GM20000 (cell line): ENCODE measurements around the gene FAM83D.

ENCODE experiments used
- DNase-seq: peaks from one replicate; pipeline ENCODE4 v3.0.0; 2012; ENCODE audit warnings: low spot score
- TF ChIP-seq, protein P1 (sequence below): IDR thresholded peaks from 2 replicates; pipeline ENCODE4 v1.5.1; 2012; ENCODE audit warnings: mild to moderate bottlenecking, control low read depth; ENCODE audit errors: extremely low read depth, missing control alignments

The FAM83D gene

GRCh38 chr20:38883081-38883980 lies 42.9 kb upstream of the FAM83D start:
- DNase-seq, result no peak
- TF ChIP-seq, protein P1, sequence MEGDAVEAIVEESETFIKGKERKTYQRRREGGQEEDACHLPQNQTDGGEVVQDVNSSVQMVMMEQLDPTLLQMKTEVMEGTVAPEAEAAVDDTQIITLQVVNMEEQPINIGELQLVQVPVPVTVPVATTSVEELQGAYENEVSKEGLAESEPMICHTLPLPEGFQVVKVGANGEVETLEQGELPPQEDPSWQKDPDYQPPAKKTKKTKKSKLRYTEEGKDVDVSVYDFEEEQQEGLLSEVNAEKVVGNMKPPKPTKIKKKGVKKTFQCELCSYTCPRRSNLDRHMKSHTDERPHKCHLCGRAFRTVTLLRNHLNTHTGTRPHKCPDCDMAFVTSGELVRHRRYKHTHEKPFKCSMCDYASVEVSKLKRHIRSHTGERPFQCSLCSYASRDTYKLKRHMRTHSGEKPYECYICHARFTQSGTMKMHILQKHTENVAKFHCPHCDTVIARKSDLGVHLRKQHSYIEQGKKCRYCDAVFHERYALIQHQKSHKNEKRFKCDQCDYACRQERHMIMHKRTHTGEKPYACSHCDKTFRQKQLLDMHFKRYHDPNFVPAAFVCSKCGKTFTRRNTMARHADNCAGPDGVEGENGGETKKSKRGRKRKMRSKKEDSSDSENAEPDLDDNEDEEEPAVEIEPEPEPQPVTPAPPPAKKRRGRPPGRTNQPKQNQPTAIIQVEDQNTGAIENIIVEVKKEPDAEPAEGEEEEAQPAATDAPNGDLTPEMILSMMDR, result no peak

- TF ChIP-seq, protein P1, result no peak
- no peak for DNase-seq
Measured at GRCh38 chr20:38883981-38884733, 42.1 kb upstream of the FAM83D start.

DNA sequence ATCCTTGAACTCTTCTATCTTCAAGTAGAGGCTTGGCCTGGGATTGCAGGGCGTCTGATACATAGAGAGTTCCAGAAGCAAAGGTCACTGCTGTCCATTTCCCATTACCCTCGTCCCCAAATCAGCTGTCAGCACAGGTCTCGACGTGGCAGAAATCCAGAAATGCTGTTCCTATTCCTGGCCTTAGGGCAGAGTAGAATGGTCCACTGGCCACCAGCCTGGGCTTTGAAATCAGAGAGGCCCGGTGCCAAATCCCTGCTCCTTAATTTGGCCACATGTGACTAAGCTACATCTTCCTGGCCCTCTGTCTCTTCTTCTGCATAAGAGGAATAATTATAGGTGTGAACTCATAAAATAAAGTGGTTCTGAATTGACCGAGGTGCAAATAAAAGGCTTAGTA lies 40.9 kb upstream of the FAM83D start:
- TF ChIP-seq, protein P1, result no peak
- no peak for DNase-seq

DNA sequence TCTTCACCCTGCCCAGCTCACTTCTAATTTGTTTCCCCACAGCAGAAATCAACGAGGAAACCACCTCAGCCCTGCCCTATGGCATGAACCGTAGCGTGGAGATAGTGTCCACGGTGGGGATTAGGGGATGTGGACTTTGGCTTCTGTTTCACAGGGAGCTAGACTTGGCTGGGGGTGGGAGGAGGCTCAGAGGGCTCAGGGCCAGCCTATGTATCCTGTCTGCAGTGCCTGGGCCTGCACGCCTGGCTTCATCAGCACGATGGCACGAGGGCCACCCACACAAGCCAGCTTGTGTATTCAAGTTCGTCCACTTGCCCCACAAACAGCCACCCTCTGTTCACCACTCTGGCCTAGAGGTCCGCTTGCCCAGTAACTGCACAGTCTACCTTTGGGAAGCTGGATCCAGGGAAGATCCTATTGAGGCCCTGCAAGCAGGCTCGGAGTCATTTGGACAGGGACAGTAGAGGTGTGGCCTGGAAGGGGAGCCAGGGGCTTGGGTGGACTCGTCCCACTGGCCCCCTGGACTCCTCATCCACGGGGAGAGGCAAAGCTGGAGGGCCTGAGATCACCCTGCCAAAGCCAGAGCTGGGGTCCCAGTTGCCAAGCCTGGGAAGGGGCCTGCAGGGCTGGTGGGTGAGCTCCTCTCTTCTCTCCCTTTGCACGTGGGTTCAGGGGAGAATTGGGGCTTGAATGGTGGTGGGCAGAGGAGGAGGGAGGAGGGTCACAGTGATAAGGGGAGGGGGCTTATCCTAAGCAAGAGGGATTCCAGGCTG lies 38.0 kb upstream of the FAM83D start:
- no peak for DNase-seq
- TF ChIP-seq, protein P1, result no peak

- TF ChIP-seq, protein P1, result no peak
- DNase-seq, result no peak
Measured at GRCh38 chr20:38889050-38889449, 37.2 kb upstream of the FAM83D start.

DNA sequence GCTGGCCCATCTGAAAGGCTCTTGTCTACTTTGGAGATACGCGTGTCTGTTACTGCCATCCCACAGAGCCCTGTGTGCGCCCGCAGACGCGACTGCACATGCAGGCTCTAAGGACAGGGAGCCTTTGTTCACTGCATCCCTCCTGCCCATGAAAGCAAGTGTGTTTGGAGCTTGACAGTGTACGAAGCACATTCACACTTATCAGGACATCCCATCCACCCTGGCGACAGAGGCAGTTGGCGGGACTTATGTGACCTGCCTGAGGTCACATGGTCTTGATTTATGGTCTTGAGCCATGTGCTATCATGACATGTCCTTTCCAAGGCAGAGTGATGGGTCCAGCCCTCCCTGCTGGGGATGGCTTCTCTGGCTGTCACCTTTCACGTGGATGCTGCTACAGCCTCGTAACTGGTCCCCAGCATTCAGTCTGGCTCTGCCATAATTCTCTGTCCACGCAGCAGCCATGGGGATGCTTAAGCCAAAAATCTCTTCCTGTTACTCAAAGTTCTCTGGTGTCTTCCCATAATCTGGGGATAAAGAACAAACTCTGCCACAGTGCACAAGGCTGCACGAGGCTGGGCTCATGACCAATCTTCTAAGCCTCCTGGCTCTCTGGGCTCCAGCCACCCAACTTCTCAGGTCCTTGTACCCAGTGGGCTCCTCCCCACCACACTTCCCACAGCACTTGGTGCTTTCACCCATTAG lies 36.3 kb upstream of the FAM83D start:
- TF ChIP-seq, protein P1, result no peak
- no peak for DNase-seq
